Measurements from ENCODE around the gene THSD7A.

THSD7A gene

DNA sequence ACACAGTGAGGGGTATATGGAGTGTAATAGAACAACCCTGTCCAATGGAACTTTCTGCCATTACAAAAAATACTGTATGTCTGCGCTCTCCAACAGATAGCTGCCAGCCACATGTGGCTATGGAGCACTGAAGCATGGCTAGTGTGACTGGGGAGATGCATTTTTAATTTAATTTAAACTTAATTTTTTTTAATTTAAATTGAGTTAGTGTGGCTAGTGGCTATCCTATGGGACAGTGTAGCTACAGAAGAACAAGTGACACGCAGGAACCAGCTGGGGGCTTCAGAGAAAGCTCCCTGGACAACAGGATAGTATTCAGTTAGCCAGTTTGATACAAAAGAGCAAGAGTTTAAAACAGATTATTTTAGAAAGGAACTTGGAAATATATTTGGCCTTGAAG, 408.0 kb downstream of the THSD7A start:
- TF ChIP-seq, protein P1, sequence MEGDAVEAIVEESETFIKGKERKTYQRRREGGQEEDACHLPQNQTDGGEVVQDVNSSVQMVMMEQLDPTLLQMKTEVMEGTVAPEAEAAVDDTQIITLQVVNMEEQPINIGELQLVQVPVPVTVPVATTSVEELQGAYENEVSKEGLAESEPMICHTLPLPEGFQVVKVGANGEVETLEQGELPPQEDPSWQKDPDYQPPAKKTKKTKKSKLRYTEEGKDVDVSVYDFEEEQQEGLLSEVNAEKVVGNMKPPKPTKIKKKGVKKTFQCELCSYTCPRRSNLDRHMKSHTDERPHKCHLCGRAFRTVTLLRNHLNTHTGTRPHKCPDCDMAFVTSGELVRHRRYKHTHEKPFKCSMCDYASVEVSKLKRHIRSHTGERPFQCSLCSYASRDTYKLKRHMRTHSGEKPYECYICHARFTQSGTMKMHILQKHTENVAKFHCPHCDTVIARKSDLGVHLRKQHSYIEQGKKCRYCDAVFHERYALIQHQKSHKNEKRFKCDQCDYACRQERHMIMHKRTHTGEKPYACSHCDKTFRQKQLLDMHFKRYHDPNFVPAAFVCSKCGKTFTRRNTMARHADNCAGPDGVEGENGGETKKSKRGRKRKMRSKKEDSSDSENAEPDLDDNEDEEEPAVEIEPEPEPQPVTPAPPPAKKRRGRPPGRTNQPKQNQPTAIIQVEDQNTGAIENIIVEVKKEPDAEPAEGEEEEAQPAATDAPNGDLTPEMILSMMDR (conservative IDR thresholded peaks at IDR 0.05; ENCODE audit: control insufficient read depth, insufficient read depth, low read depth, low read length): no peak
- H3K4me3 ChIP-seq (ENCODE audit: control insufficient read depth, low read depth, low read length): no peak overlapping the region
- no peak for DNase-seq (ENCODE audit: low read depth)

DNA sequence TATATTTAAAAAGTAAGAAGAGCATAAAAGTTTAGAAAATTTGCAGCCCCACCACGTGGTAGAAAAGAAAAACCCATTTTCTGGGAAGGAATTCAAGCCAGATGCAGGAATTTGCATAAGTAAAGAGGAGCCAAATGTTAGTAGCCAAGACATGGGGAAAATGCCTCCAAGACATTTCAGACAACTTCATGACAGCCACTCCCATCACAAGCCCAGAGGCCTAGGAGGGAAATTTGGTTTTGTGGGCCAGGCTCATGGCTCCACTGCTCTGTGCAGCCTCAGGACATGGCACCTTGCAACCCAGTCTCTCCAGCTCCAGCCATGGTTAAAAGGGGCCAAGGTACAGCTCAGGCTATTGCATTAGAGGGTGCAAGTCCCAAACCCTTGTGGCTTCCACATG, 411.9 kb downstream of the THSD7A start:
- TF ChIP-seq, protein P1 (conservative IDR thresholded peaks at IDR 0.05; ENCODE audit: control insufficient read depth, insufficient read depth, low read depth, low read length): no peak
- no peak overlapping the region for H3K4me3 ChIP-seq (ENCODE audit: control insufficient read depth, low read depth, low read length)

DNA sequence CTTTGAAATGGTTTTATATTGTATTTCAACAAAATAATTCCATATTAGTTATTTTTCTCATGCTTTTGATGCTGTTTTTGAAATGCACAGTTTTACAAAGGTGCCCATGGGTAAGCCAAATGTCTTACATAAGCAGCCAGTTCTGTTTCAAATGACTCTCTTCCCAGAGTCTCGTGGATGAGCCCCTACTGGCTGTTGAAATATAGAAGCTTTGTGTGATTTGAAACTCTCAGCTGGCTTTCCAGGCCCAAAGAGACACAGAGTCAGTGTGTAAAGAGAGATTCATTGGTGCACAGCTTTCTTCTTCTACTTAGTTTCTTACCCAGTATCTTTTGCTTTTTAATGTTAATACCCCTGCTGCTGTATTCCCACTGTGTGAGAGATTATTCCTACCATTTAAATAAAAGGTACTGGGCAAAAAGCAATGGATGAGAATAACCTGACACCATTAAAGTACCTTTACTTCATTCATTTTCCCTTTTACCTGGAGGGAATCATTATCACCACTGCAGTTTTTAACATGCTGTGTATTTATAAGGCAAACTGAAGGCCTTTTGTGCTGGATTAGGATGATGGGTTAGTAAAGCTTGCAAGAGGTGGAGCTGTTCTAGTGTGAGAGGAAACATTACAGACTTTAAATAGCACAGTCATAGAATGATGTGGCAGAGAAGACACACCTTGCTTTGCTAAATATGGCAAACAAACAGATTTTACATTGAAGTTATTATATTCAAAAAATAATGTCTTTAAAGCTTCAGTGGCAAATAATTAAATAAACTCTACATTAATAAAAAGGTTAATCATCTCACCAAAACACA, 415.1 kb downstream of the THSD7A start:
- TF ChIP-seq, protein P1 (conservative IDR thresholded peaks at IDR 0.05; ENCODE audit: control insufficient read depth, insufficient read depth, low read depth, low read length): no peak
- DNase-seq (ENCODE audit: low read depth): no peak
- H3K4me3 ChIP-seq (ENCODE audit: control insufficient read depth, low read depth, low read length): no peak overlapping the region

More for the DNA sequence above, 411.9 kb downstream of the THSD7A start:
- no peak for DNase-seq (ENCODE audit: low read depth)

DNA sequence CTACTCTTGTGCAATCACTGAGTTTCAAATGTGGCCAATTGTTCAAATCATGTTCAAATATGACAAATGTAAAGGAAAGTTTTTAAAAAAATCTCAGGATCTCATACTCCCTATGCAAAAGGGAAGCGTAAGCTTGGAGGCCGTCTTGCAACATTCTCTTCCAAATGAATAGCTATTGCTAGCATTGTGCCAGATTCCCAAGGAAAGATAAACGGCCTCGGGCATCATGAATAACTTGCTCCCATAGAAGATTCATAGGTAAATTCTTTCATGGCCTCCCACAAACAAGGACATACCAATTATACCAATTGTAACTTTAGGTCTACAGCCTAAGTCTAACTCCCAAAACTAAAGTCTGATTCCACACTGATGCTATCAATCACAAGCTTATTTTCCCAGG, 416.9 kb downstream of the THSD7A start:
- DNase-seq (ENCODE audit: low read depth): no peak
- TF ChIP-seq, protein P1 (conservative IDR thresholded peaks at IDR 0.05; ENCODE audit: control insufficient read depth, insufficient read depth, low read depth, low read length): no peak
- H3K4me3 ChIP-seq (ENCODE audit: control insufficient read depth, low read depth, low read length): no peak overlapping the region

DNA sequence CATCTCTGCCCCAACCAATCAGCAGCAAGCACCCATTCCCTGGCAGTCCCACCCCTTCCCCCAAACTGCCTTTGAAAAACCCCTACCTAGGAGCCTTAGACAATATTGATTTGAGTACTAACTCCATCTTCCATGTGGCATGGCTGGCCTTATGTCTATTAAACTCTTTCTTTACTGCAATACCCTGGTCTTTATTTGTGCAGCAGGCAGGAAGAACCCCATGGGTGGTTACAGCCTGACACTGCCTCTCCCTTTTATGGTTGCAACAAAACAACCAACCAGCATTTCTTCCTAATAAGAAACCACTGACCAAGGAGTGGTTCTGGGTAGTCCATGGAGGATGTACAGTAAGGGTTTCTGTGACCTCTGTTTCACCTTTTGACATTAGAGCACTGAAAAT, 418.1 kb downstream of the THSD7A start:
- DNase-seq (ENCODE audit: low read depth): no peak
- TF ChIP-seq, protein P1 (conservative IDR thresholded peaks at IDR 0.05; ENCODE audit: control insufficient read depth, insufficient read depth, low read depth, low read length): no peak
- H3K4me3 ChIP-seq (ENCODE audit: control insufficient read depth, low read depth, low read length): no peak overlapping the region

DNA sequence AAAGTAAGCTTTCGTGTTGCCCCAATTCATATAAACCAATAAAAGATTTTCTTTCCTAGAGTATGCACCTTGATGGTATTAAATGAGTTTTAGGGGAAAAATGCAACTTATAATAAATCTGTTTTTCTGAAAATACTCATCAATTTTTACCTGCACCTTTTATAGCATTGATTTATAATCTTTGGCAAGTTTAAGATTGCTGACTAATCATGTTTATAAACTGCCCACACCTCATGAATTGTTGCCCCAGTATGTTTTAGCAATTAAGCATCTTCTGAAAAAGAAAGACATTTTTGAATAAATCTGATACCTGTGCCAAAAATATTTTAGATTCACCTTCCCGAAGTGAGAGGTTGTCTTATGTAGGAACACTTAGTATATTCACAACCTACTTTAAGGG, 420.0 kb downstream of the THSD7A start:
- no peak overlapping the region for H3K4me3 ChIP-seq (ENCODE audit: control insufficient read depth, low read depth, low read length)
- TF ChIP-seq, protein P1 (conservative IDR thresholded peaks at IDR 0.05; ENCODE audit: control insufficient read depth, insufficient read depth, low read depth, low read length): no peak
- no peak for DNase-seq (ENCODE audit: low read depth)

Data from fibroblast of mammary gland (primary cell).